ENCODE measurements around the gene AEBP2.

The AEBP2 gene

GRCh38 chr12:19482551-19483109 lies 43.3 kb downstream of the AEBP2 start:
- no peak for TF ChIP-seq CTCF (conservative IDR thresholded peaks at IDR 0.05; ENCODE audit: low read depth)
- POLR2A ChIA-PET (ENCODE audit: low non-redundant PET) = no interaction called here
- H3K27ac ChIP-seq = 0 out of 2 replicates have a peak overlapping the region, but pooled peaks have one; percentile 11
- CTCF ChIA-PET = no interaction called here
- DNase-seq (ENCODE audit: low spot score) = peak; percentile 41

DNA sequence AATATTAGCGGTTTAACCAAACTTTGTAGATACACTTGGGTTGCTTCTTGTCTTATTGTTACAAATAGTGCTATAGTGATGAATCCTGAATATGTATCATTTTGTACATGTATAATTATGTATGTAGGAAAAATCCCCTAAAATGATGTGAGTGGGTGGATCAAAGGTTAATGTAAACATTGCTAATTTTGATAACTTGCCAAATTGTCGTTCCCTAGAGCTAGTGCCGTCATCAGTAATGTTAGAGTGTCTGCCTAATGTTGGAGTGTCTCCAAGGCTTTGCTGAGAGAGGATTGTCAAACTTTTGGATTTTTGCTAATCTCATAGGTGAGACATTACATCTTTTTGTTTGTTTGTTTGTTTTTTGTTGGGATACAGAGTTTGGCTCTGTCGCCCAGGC lies 44.4 kb downstream of the AEBP2 start:
- POLR2A ChIA-PET (ENCODE audit: low non-redundant PET) = no interaction called here
- CTCF ChIA-PET = no interaction called here
- H3K27ac ChIP-seq = no peak overlapping the region
- TF ChIP-seq CTCF (conservative IDR thresholded peaks at IDR 0.05; ENCODE audit: low read depth) = no peak
- DNase-seq (ENCODE audit: low spot score) = peak; percentile 34

DNA sequence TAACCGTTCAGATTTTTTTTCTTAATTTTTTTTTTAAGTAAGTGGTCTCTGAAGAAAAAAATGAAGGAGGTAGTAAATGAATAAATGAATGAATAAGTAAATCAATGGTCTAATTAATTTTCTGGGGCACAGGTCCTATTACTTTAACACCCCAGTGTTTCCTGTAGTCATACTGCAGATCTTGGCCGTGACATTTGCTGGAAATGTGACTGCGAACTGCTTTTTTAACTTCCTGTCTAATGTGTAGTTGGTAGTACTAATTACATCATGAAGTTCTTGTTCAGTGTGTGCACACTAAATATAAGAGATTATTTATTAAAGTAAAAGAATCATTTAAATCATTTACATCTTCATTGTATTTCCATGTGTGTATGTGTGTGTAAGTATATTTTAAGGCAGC lies 45.4 kb downstream of the AEBP2 start:
- no peak overlapping the region for H3K27ac ChIP-seq
- ChIA-PET POLR2A (ENCODE audit: low non-redundant PET) (no interaction called here), CTCF (no interaction called here)
- no peak for DNase-seq (ENCODE audit: low spot score)
- TF ChIP-seq CTCF (conservative IDR thresholded peaks at IDR 0.05; ENCODE audit: low read depth) = no peak

- CTCF ChIA-PET = no interaction called here
- no peak overlapping the region for H3K27ac ChIP-seq
- TF ChIP-seq CTCF (conservative IDR thresholded peaks at IDR 0.05; ENCODE audit: low read depth) = no peak
- POLR2A ChIA-PET (ENCODE audit: low non-redundant PET) = no interaction called here
- no peak for DNase-seq (ENCODE audit: low spot score)
Measured at GRCh38 chr12:19485240-19485639, 45.9 kb downstream of the AEBP2 start.

- CTCF ChIA-PET = interaction anchor here (0.7 kb wide), 1 partner anchor 138 kb away, joined by 3 read pairs; no protein-coding TSS in a partner anchor
Measured at GRCh38 chr12:19489168-19489567, 49.9 kb downstream of the AEBP2 start.

GRCh38 chr12:19490908-19491307 lies 51.6 kb downstream of the AEBP2 start:
- no peak for TF ChIP-seq CTCF (conservative IDR thresholded peaks at IDR 0.05; ENCODE audit: low read depth)

More at GRCh38 chr12:19489168-19489567, 49.9 kb downstream of the AEBP2 start:
- POLR2A ChIA-PET (ENCODE audit: low non-redundant PET) = no interaction called here
- no peak for DNase-seq (ENCODE audit: low spot score)
- no peak for TF ChIP-seq CTCF (conservative IDR thresholded peaks at IDR 0.05; ENCODE audit: low read depth)
- H3K27ac ChIP-seq = no peak overlapping the region

More at GRCh38 chr12:19490908-19491307, 51.6 kb downstream of the AEBP2 start:
- DNase-seq (ENCODE audit: low spot score) = no peak
- ChIA-PET CTCF (no interaction called here), POLR2A (ENCODE audit: low non-redundant PET) (no interaction called here)
- no peak overlapping the region for H3K27ac ChIP-seq

Data from RWPE1 (cell line).